ENCODE data around the gene SIAE.
"Not testable (repeated sequence)": the region's sequence is repeated elsewhere in the genome, so short reads cannot be mapped to it uniquely, and the experiment has no call there.

Gene SIAE

GRCh38 chr11:124623861-124624525, 49.5 kb downstream of the SIAE start:
- DNase-seq, result no peak

GRCh38 chr11:124622531-124623451, 50.7 kb downstream of the SIAE start, which contains the start of gene TBRG1:
Gene TBRG1, plus strand, starts transcription at chr11:124622864. Its CDS starts 220 bp downstream, at chr11:124623084.
- DNase-seq, result peak; percentile 97

GRCh38 chr11:124618863-124619262, 54.7 kb downstream of the SIAE start:
- DNase-seq, result no peak

GRCh38 chr11:124612567-124613246, 60.8 kb downstream of the SIAE start:
- no peak for DNase-seq

GRCh38 chr11:124612045-124612444, 61.5 kb downstream of the SIAE start:
- DNase-seq, result no peak

GRCh38 chr11:124611064-124611463, 62.5 kb downstream of the SIAE start, which contains the start of gene PANX3:
Gene PANX3, plus strand, starts transcription at chr11:124611428. Its CDS starts 129 bp downstream, at chr11:124611557.
- no peak for DNase-seq

- DNase-seq, result no peak
Observed at GRCh38 chr11:124610295-124610694, 63.2 kb downstream of the SIAE start.

GRCh38 chr11:124608147-124608546, 65.4 kb downstream of the SIAE start:
- no peak for DNase-seq

- no peak for DNase-seq
Observed at GRCh38 chr11:124605719-124606118, 67.8 kb downstream of the SIAE start.

- DNase-seq, result not testable (repeated sequence)
Observed at GRCh38 chr11:124602723-124603122, 70.8 kb downstream of the SIAE start.

GRCh38 chr11:124602193-124602592, 71.3 kb downstream of the SIAE start:
- DNase-seq, result no peak

- no peak for DNase-seq
Observed at GRCh38 chr11:124600621-124601320, 72.8 kb downstream of the SIAE start.

GRCh38 chr11:124597626-124598025, 75.9 kb downstream of the SIAE start:
- no peak for DNase-seq

GRCh38 chr11:124595302-124595701, 78.2 kb downstream of the SIAE start:
- DNase-seq, result no peak

- no peak for DNase-seq
Observed at GRCh38 chr11:124592627-124593026, 80.9 kb downstream of the SIAE start.

- no peak for DNase-seq
Observed at GRCh38 chr11:124591430-124591829, 82.1 kb downstream of the SIAE start.

- peak; percentile 86 for DNase-seq
Observed at GRCh38 chr11:124586238-124586860, 87.2 kb downstream of the SIAE start.

- DNase-seq, result no peak
Observed at GRCh38 chr11:124584681-124585372, 88.7 kb downstream of the SIAE start.

GRCh38 chr11:124583781-124584180, 89.8 kb downstream of the SIAE start:
- DNase-seq, result no peak

All from eye (tissue), 1 donor.